Mucosa of descending colon (tissue), 3 donors: ENCODE data around the gene ADCY7. TPM values are rescaled to one million over a fixed set of nuclear protein-coding genes. Genes with fewer than 3 reads are reported as not detected.

Experiments
- ATAC-seq: fragments of 200-7000 bp; cut with Tn5 transposase; one replicate; pipeline ENCODE4 v1.9.1; 2020; ENCODE audit warnings: mild to moderate bottlenecking, moderate library complexity
- DNase-seq, 3 donors: peaks; one replicate each; pipeline ENCODE4 v3.0.0-alpha.2; 2020
- H3K36me3 ChIP-seq: fragments of 200-600 bp; one replicate; pipeline ENCODE4 v1.8.0; 2021; ENCODE audit warnings: low read depth, mild to moderate bottlenecking
- H3K4me1 ChIP-seq: fragments of 200-600 bp; one replicate; pipeline ENCODE4 v1.8.0; 2021; ENCODE audit warnings: low read depth, mild to moderate bottlenecking
- H3K4me3 ChIP-seq: fragments of 200-600 bp; one replicate; pipeline ENCODE4 v1.8.0; 2021; ENCODE audit warnings: mild to moderate bottlenecking
- H3K9me3 ChIP-seq: fragments of 200-600 bp; one replicate; pipeline ENCODE4 v1.8.0; 2021; ENCODE audit warnings: mild to moderate bottlenecking
- intact Hi-C, 2 donors: fragments of 100-400 bp; cut with DNase I in 1 of 2; cut with micrococcal nuclease in 1 of 2; formaldehyde crosslinking; loops; one replicate each; pipeline versions ENCODE4 v1.11.0 to v1.11.1; 2022; cut with DNase I, micrococcal nuclease
- total RNA-seq, 3 donors: library from RNA; stranded (reverse); fragmentation: NEBNext Ultra II Directional in 2 of 3; extraction: Animal tissue kit (Norgen Biotek cat#: 25700) in 2 of 3; gene quantifications; one replicate each; pipeline versions ENCODE4 v1.2.1 to v1.2.4, GENCODE V29; 2021 to 2023
- TF ChIP-seq, protein P1 (sequence below): fragments of 200-600 bp; IDR thresholded peaks from one replicate; pipeline ENCODE4 v1.8.0; 2022; ENCODE audit warnings: antibody characterized with exemption, mild to moderate bottlenecking
- donor health status: DM: no; HTN: no; CAD: no; lungs with moderate emphysema.
- donor health status: DM: no; HTN: no; CAD: no.
- donor health status: DM: no; HTN: yes; CAD: no.

The ADCY7 gene
- total RNA-seq, 3 donors from 2014 or later, result 12.4 to 25.0 (median 22.7) TPM

DNA sequence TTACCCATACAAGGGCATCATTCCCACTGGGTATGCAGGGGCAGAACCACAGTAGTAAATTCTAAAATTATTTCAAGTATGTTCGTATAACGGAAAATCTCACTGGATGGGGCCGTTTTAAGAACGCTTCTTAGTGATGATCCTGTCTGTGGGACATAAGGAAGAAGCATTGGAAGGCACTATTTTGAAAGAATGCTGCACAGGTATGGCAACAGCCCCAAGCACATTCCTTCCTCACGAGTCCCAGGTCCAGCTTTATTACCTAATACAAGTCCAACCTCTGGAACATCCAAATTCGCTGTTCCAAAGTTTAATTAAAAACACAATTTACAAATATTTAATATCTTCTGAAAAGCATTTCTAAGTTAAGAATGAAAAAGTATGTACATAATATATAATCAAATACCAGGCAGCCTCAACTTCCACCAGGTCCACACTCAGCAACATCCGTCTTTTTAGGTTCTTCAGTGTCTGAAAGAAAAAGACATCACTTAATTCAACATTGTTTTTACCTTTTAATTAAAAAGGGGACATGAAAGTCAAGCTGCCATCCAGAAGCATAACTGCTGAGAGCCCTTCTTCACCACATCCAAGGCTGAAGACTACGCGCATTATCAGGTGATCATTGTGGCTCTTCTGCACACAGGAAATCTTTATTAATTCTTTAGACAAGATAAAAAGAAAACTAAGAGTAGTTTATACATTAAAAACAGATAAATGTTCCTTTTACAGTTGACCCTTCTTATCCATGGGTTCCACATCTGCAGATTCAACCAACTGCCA lies 52.6 kb downstream of the ADCY7 start:
- TF ChIP-seq, protein P1, sequence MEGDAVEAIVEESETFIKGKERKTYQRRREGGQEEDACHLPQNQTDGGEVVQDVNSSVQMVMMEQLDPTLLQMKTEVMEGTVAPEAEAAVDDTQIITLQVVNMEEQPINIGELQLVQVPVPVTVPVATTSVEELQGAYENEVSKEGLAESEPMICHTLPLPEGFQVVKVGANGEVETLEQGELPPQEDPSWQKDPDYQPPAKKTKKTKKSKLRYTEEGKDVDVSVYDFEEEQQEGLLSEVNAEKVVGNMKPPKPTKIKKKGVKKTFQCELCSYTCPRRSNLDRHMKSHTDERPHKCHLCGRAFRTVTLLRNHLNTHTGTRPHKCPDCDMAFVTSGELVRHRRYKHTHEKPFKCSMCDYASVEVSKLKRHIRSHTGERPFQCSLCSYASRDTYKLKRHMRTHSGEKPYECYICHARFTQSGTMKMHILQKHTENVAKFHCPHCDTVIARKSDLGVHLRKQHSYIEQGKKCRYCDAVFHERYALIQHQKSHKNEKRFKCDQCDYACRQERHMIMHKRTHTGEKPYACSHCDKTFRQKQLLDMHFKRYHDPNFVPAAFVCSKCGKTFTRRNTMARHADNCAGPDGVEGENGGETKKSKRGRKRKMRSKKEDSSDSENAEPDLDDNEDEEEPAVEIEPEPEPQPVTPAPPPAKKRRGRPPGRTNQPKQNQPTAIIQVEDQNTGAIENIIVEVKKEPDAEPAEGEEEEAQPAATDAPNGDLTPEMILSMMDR, result no peak
- peaks cover 8% of the 10 kb centered on the region for H3K36me3 ChIP-seq
- H3K9me3 ChIP-seq, result no peaks in the 10 kb centered on the region
- no peak for ATAC-seq
- no peak overlapping the region for H3K4me3 ChIP-seq
- DNase-seq, result no peak
- intact Hi-C loops, result no loop called here
- no peaks in the 10 kb centered on the region for H3K4me1 ChIP-seq

DNA sequence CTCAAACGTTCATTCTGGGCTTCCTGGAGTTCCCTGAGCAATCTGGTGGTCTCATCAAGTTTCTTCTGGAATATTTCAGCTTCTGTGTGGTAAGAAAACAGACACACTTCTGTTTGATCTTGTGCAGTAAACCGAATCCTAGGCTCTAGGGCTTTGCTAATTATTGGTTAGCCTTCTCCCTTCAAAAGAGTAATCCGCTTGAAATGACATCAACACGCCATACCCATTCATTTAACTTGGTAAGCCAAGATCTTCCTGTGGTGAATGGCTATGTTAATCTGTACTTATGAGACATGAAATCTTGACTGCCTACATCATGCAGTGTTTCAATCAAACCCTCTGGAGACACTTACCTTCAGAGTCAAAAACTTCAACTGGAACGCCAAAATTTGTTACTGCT lies 54.0 kb downstream of the ADCY7 start:
- H3K36me3 ChIP-seq, result peaks cover 8% of the 10 kb centered on the region
- intact Hi-C loops, result no loop called here
- TF ChIP-seq, protein P1, result no peak
- H3K4me1 ChIP-seq, result no peaks in the 10 kb centered on the region
- no peaks in the 10 kb centered on the region for H3K9me3 ChIP-seq
- no peak for DNase-seq
- ATAC-seq, result no peak
- H3K4me3 ChIP-seq, result no peak overlapping the region

DNA sequence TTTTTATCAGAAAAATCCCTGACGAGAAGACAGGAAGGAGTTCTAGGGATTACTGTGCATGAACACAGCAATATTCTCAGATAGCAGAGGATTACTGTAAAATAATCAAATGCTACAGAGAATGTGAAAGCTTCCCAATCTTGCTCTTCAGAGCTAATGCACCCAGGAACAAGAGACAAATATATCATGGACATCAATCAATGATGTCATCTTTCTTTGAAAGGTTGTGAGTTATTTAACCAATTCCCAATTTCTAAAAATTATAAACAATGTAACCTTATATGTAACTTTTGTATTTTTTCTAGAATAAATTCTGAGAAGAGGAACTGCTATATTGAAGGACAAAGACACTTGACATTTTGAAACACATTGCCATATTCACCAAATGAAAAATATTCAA lies 56.0 kb downstream of the ADCY7 start:
- DNase-seq (no peak), ATAC-seq (no peak)
- Histone ChIP-seq H3K36me3 (peaks cover 4% of the 10 kb centered on the region), H3K4me3 (no peak overlapping the region), H3K4me1 (no peaks in the 10 kb centered on the region), H3K9me3 (no peaks in the 10 kb centered on the region)
- TF ChIP-seq, protein P1, result no peak
- intact Hi-C loops, result no loop called here

DNA sequence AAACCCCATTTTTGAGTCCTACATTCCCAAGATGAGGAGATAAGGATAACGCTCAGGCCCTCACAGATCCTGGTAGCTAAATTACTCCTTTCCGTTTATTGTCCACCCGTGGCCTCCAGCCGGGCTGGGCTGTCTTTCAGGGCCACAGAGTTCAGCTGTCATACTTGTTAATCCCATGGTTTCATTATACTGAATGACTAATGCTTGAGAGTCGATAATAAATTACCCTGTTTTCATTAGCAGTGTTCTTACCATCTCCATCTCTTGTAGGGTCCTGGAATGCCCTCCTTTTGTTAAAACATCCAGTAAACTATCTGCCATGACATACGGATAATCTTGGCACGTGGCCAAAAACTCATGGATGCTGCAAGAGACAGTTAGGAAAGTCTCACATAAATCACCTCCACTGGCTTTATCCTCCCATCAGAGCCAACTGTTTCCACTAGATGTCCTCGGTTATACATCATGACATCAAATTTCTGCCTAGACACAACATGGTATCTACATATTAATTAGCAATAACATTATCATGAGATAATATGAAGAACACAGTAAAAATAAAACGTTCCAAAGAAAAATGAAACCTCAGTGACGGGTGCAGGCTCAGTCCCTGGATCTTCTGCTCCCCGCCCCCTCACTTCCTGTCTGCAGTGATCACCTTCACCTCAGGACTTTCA lies 57.1 kb downstream of the ADCY7 start:
- intact Hi-C loops, result no loop called here
- H3K36me3 ChIP-seq, result peaks cover 4% of the 10 kb centered on the region

DNA sequence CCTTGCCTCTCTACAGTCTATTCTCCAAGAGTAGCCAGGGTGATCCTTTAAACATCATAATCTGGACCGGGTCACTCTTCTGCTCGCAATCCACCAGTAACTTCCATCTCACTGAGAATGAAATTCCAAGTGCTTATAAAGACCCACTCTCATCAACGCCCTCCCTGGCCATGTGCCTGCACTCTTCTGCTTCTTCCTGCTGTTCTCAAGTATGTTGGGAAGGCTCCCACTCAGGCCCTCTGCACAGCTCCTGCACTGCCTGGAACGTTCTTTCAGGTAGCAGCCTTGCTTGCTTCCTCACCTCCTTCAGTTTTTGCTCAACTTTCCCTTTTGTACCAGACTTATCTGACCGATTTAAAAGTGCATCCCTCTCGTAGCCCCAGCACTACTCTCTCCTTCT lies 58.0 kb downstream of the ADCY7 start:
- no peaks in the 10 kb centered on the region for H3K4me1 ChIP-seq
- ATAC-seq, result no peak
- no peak for DNase-seq
- no peaks in the 10 kb centered on the region for H3K9me3 ChIP-seq
- H3K4me3 ChIP-seq, result no peak overlapping the region
- intact Hi-C loops, result no loop called here
- H3K36me3 ChIP-seq, result peaks cover 4% of the 10 kb centered on the region
- TF ChIP-seq, protein P1, result no peak

More for the DNA sequence above, 57.1 kb downstream of the ADCY7 start:
- TF ChIP-seq, protein P1, result no peak
- Histone ChIP-seq H3K4me1 (no peaks in the 10 kb centered on the region), H3K9me3 (no peaks in the 10 kb centered on the region), H3K4me3 (no peak overlapping the region)
- ATAC-seq, result peak; percentile 27
- DNase-seq, result peak in 1 of 3 donors; percentile 47
